GM21515 (cell line): Measurements from ENCODE around the gene BRME1.
A peak's percentile ranks its signal among the peaks of the same experiment; 100 is the strongest.
"Not testable (repeated sequence)": the region's sequence is repeated elsewhere in the genome, so short reads cannot be mapped to it uniquely, and the experiment has no call there.

Source experiments
- ATAC-seq: cut with Tn5 transposase; IDR thresholded peaks from one replicate; pipeline ENCODE4 v1.9.1; 2021; ENCODE audit not compliant: unreplicated experiment

The BRME1 gene

DNA sequence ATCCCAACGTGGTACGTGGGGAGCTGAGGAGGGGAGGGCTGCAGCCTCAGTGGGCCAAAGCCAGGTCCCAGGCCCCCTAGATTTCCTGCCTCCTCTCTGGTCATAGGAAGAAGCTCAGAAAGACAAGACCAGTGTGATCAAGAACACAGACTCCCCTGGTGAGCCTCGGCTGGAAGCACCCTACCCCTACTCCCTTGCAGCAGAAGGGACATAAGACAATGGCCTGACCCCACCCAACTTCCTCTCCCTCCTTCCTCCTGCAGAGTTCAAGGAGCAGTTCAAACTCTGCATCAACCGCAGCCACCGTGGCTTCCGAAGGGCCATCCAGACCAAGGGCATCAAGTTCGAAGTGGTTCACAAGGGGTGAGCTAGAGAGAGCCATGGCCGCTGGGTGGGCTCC is 20.8 kb upstream of the BRME1 start:
- ATAC-seq, result no peak

DNA sequence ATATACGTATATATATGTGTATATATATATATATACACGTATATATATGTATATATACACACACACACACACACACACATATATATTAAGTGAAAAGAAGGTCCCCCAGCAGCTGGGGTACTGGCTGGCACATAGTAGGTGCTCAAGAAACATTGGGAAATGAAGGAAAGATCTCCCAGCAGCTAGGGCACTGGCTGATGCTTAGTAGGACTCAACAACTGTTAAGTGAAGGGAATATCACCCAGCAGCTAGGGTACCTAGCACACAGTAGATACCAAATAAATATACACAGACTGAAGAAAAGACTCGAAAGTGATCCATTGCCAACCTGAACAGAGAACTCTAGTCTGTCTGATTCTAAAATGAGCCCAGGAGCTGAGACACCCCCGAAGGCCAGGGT is 20.1 kb upstream of the BRME1 start:
- ATAC-seq, result no peak

DNA sequence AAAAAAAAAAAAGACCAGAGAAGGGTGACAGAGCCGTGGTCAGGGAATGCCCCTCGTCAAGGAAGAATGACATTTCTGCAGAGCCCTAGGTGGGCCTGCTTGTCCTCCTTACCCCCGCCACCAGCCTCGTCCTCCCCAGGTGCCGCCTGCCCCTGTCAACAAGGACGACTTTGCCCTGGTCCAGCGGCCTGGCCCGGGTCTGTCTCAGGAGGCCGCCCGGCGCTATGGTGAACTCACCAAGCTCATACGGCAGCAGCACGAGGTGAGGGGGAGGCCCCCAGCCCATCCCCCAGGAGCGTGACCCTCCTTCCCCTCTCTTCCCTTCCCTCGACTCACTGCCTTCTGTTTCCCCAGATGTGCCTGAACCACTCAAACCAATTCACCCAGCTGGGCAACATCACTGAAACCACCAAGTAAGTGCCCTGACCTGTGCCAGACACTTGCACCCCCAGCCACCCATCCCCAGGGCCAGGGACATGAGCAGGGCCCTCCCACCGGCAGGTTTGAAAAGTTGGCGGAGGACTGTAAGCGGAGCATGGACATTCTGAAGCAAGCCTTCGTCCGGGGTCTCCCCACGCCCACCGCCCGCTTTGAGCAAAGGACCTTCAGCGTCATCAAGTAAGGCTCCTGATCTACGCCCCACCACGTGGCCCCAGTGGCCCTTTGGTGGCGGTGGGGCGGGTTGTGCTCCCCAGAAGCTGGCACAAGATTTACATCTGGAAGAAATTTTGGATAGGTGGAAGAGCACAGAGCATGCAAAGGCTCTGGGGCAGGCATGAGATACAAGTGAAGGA is 17.5 kb upstream of the BRME1 start:
- ATAC-seq, result no peak

DNA sequence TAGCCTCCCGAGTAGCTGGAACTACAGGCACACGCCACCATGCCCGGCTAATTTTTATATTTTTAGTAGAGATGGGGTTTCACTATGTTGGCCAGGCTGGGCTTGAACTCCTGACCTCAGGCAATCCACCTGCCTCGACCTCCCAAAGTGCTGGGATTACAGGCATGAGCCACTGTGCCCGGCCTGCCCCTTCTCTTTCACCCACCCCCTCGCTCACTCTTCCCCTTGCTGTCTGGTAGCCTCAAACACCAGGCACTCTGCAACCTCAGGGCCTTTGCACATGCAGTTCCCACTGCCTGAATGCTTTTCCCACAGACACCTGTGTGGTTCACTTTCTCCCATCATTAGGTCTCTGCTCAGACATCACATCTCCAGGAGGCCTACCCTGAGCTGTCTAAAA is 16.2 kb upstream of the BRME1 start:
- not testable (repeated sequence) for ATAC-seq

DNA sequence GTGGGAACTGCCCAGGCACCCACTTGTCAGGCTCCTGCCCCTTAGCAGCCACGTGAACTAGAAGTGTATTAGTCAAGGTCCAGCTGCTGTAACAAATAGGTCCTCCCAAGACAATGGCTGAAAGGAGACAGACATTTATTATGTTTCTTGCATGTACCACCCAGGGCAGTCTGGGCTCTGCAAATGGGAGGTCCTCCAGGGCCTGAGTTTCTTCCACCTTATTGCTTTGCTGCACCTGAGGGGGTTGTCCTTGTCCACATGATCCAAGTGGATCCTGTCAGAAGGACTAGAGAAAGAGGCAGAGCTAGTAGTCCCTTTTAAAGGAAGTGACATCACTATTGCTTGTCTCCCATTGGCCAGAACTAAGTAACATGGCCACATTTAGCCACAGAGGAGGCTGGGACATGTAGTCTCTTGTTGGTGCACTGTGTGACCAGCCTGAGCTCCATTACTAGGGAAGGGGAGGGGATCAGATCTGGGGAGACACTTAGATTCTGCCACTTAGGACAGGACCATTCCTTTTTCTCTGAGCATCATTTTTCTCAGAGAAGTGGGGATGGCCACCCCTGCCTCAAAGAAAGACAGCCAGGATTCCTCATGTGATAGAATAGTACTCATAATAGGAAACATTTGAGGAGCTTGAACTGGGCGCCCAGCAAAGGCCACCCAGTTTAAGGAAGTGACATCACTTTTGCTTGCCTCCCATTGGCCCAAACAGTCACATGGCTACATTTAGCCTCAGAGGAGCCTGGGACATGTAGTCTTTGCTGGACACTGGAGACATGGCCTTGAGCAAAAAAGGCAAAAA is 15.2 kb upstream of the BRME1 start:
- peak; percentile 49 for ATAC-seq

DNA sequence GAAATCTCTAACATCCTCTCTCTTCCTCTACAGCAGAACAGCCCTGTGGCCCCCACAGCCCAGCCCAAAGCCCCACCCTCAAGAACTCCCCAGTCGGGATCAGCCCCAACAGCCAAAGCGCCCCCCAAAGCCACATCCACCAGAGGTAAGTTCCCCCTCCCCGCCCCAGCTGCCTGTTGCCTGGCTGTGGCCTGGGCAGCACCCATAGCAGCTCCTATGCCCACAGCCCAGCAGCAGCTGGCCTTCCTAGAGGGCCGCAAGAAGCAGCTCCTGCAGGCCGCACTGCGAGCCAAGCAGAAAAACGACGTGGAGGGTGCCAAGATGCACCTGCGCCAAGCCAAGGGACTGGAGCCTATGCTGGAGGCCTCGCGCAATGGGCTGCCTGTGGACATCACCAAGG is 14.6 kb upstream of the BRME1 start:
- ATAC-seq, result no peak

DNA sequence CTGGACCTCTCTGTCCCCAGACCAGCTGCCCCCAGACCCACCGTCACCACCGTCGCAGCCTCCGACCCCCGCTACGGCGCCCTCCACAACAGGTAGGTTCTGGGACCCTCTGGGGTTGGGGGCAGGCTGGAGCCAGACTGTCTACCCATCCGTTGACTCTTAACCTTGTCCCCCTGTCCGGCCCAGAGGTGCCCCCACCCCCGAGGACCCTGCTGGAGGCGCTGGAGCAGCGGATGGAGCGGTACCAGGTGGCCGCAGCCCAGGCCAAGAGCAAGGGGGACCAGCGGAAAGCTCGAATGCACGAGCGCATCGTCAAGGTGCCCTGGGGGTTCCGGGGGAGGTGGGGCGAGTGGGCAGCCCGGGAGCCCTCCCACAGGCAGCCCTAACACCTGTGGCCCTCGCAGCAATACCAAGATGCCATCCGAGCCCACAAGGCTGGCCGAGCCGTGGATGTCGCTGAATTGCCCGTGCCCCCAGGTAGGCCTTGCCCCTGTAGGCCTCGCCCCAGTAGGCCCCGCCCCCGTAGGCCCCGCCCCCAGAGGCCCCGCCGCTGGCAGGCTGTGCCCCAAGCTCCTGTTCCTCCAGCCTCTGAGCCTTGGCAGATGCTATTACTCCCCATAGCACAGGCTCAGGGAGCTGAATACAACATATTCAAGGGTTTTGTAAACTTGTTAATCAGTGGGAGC is 13.0 kb upstream of the BRME1 start:
- no peak for ATAC-seq

DNA sequence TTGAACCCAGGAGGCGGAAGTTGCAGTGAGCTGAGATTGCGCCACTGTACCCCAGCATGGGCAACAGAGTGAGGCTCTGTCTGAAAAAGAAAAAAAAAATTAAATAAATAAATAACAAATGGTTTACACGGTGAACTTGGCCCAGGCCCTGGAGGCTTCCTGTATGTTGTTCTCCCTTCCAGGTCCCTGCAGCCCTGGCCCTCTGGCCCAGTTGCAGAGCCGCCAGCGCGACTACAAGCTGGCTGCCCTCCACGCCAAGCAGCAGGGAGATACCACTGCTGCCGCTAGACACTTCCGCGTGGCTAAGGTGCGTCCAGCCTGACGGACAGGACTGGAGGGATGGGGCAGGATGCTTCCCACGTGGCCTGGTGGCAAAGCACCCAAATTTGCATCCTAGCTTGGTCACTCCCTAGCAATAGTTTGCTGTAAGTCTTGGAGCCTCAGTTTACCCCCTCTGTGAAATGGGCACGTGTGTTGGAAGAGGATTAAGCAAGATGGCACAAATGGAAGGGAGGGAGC is 12.0 kb upstream of the BRME1 start:
- ATAC-seq, result no peak

DNA sequence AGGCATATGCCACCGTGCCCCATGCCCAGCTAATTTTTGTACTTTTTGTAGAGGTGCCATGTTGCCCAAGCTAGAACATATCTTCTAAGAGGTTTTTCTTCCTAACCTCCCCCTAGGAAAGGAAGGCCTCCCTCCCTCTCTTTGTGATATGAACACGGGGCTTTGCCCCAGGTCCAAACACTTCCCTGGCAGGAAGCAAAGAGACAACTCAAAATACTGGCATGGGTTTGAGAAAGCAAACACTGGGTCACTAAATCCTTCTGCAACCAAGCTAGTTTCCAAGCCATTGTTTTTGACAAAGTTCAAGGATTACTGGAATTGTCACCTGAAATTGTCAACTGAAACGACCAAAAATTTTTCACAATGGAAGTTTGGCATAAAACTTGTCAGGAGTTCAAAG is 8.9 kb upstream of the BRME1 start:
- ATAC-seq, result no peak

DNA sequence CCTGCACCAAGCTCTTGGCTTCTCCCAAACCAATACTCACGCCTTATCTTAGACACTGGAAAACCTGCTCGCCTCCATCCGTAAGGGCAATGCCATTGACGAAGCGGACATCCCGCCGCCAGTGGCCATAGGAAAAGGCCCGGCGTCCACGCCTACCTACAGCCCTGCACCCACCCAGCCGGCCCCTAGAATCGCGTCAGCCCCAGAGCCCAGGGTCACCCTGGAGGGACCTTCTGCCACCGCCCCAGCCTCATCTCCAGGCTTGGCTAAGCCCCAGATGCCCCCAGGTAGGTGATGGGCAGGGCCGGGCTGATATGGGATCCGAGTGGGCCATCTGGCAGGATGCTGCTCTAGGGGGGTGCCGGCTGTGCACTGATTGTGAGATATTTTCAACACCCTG is 7.4 kb upstream of the BRME1 start:
- ATAC-seq, result no peak

DNA sequence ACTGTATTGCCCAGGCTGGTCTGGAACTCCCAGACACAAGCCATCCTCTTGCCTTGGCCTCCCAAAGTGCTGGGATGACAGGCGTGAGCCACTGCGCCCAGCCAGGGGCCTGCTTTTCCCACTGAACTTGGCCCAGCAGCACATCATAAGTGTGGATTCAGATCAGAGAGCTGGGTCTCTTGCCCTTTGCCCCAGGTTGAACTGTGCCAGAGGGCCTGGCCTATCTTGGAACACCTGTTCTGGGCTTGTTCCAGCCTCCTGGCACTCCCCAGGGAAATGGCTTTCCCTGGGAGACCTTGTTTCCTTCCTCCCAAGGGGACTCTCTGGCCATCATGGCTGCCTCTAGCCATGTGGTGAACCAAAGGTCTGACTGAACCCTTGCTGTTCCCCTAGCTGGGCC is 3.5 kb upstream of the BRME1 start:
- no peak for ATAC-seq

DNA sequence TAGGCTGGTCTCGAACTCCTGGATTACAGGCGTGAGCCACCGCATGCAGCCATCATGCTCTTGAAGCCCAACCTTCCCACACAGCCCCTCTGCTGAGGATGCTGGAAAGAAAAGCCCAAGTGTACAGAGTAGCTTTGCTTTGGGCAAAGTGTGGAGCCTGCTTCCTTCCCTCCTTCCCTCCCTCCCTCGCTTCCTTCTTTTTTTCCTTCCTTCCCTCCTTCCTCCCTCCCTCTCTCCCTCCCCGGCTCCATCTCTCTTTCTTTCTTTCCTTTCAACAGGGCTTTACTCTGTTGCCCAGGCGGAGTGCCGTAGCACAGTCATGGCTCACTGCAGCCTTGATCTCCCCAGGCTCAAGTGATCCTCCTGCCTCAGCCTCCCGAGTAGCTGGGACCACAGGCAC is 2.8 kb upstream of the BRME1 start:
- ATAC-seq, result no peak

DNA sequence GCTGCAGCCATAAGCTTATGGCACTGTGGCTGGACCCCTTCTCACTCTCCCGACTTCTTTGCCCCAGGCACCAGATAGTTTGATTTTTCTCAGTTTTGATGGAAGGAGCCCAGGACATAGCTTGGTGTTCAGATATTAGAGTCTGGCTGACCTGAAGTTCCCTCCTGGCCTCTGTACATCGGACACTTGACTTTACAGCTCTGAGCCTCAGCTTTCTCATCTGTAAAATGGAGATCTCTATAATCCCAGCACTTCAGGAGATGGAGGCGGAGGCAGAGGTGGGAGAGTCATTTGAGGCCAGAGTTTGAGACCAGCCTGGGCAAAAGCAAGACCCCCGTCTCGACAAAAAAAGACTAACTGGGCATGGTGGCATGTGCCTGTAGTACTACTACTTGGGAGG is 993 bp upstream of the BRME1 start:
- ATAC-seq, result no peak

DNA sequence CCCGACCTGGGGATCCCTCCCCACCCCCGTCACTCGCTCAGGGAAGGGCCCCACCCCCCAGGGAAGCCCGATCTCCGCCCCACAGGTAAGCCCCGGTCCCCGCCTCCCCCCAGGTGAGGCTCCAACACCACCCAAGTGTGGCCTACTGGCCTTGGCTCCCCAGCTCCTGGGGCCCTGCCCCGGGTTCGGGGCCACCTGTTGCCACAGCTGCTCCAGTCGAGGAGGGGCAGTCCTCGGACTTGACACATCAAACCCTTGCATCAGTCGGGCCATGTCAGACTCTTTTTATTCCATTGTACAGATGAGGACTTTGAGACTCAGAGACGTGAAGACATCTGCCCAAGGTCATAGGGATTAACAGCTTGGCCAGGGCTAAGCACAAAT is 596 bp upstream of the BRME1 start:
- ATAC-seq, result peak; percentile 12

DNA sequence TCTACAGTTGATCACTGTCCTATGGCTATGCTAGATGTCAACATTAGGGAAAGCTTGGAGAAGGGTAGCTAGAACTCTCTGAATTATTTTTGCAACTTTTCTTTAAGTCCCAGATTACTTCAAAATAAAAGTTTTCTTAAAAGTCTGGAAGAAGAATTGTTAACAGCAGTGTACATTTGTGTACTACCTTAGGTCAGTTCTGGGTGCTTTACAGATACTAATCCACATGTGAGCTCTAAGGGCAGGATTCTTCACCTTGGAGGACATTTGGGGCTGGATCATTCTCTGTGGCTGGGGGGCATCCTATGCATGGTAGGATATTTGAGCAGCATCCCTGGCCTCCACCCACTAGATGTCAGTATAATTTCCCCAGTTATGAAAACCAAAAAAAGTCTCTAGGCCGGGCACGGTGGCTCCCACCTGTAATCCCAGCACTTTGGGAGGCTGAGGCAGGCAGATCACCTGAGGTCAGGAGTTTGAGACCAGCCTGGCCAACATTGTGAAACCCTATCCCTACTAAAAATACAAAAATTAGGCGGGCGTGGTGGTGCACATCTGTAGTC is 2.8 kb downstream of the BRME1 start:
- no peak for ATAC-seq

DNA sequence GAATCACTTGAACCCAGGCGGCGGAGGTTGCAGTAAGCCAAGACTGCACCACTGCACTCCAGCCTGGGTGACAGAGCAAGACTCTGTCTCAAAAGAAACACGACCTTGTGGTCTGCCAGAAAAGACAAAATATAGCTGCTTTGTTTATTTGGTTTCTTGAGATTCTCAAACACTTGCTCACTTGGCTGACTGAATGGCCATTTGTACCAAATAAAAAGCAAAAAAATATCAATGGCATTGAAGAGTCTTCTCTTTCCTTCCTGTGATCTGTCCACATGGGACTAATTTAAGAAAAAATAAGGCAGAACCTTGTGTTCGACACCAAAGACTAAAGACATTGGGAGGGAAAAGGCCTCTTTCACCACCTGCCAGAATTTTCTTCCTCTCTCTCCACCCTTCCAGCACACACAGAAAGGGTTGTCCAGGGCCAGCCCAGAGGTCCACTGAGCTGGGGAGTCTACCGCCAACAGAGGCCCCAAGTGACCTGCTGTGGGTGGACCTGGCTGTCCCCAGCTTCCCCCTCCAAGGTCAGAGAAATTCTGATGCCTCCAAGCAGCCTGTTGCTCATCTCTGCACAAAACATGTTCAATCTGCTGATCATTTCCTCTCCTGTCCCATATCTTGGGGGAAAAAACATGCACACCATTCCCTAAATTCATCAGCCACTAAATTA is 5.9 kb downstream of the BRME1 start:
- ATAC-seq, result no peak

DNA sequence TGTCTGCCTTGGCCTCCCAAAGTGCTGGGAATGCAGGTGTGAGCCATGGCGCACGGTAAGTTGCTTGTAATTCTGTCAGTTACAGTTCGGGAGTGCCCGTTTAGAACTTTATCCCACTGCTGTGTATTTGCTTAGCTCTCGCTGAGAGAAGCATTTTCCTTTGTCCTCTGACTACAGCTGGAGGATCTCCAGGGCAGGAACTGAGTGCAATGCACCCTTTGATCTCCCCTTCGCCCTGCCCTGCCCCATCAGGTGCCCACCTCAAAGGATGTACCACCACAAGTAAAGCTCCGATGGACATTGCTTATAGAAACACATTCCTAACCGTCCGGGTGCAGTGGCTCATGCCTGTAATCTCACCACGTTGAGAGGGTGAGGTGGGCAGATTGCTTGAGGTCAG is 6.5 kb downstream of the BRME1 start:
- ATAC-seq, result no peak

DNA sequence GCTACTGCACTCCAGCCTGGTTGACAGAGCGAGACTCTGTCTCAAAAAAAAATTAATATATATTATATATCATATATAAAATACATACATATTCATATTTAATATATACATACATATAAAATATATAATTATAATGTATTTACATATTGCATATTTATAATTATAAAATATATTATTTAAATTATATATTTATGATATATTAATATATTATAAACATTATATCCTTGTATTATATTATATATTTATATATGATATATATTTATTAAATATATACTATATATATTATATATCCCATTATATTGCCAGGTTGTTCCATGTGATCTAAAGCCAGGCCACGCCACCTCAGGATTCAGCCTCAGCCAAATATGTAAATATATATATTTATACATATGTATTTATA is 9.7 kb downstream of the BRME1 start:
- no peak for ATAC-seq

DNA sequence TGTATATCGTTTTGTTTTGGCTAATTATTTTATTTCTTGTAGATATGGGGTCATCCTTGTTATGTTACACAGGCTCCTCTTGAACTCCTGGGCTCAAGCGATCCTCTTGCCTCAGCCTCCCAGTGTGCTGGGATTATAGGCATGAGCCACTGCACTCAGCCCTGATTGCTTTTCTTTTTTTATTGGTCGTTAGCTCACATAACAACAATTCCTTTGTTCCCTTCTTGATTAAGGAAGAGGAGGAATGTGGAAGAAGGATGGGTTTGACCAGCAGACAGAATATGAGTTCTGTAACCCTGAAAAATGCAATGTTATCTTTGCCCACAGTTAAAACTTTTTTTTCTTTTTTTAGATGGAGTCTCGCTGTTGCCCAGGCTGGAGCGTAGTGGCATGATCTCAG is 11.4 kb downstream of the BRME1 start:
- no peak for ATAC-seq

DNA sequence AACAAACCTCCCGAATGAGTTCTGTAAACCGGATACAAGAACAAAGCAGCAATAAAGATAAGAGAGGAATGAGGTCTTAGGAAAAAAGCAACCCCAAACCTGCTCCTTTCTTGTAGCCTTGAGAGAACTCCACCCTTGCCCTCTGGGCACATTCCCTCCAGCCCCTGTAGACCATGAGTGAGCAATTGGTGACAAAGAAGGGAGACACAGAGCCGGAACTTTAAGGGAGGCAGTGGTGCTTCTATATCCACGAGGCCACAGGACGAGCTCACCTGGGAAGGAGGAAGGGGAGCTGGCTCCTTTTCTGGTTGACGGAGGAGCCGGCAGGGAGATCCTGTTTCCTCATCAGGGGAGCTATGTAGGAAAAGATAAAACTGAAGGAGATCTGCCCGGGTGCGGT is 13.0 kb downstream of the BRME1 start:
- ATAC-seq, result no peak

DNA sequence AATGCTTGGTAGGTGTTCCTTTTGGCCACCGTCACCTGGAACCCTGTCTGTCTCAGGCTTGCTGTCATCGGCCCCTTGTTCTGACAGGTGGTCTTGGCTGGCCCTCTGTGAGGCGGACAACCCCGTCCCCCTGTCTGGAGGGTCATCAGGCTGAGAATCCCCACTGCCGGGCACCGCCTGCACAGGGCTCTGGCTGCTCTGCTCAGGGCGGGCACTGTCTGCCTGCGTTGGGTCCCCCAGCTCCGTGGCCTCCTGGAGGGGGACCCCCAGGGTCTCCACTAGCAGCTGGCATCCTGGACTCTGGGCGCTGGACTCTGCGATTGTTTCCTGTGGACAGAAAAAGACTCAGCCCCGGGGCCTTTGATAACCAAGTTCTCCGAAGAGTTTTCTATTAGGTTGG is 15.8 kb downstream of the BRME1 start:
- no peak for ATAC-seq
